Ishikawa (cell line): Measurements from ENCODE around the gene TSPAN14.

Experiments used
- CEBPB ChIP-seq: IDR thresholded peaks from 2 replicates; pipeline ENCODE4 v1.6.1; 2012
- CREB1 ChIP-seq: IDR thresholded peaks from 2 replicates; pipeline ENCODE4 v1.6.1; 2012; ENCODE audit warnings: low read depth
- EP300 ChIP-seq: IDR thresholded peaks from 2 replicates; pipeline ENCODE4 v1.6.1; 2012; ENCODE audit warnings: borderline replicate concordance
- FOXM1 ChIP-seq: IDR thresholded peaks from 2 replicates; pipeline ENCODE4 v1.6.1; 2012; ENCODE audit warnings: low read depth, borderline replicate concordance
- MAX ChIP-seq: IDR thresholded peaks from 2 replicates; pipeline ENCODE4 v1.6.1; 2012
- NFIC ChIP-seq: IDR thresholded peaks from 2 replicates; pipeline ENCODE4 v1.6.1; 2012
- RAD21 ChIP-seq: IDR thresholded peaks from 2 replicates; pipeline ENCODE4 v1.6.1; 2012; ENCODE audit warnings: low read depth
- REST ChIP-seq: IDR thresholded peaks from 2 replicates; pipeline ENCODE4 v1.6.1; 2012; ENCODE audit warnings: low read depth, mild to moderate bottlenecking
- TAF1 ChIP-seq: IDR thresholded peaks from 2 replicates; pipeline ENCODE4 v1.6.1; 2012; ENCODE audit warnings: low read depth, mild to moderate bottlenecking
- TCF12 ChIP-seq: IDR thresholded peaks from 2 replicates; pipeline ENCODE4 v1.6.1; 2012; ENCODE audit warnings: low read depth
- TEAD4 ChIP-seq: IDR thresholded peaks from 2 replicates; pipeline ENCODE4 v1.6.1; 2012
- USF1 ChIP-seq: IDR thresholded peaks from 2 replicates; pipeline ENCODE4 v1.6.1; 2012
- YY1 ChIP-seq: IDR thresholded peaks from 2 replicates; pipeline ENCODE4 v1.6.1; 2012; ENCODE audit warnings: low read depth
- ZBTB7A ChIP-seq: IDR thresholded peaks from 2 replicates; pipeline ENCODE4 v1.6.1; 2012; ENCODE audit warnings: low read depth

TSPAN14 gene

GRCh38 chr10:80421707-80422536 is 32.2 kb upstream of the TSPAN14 start:
- TF ChIP-seq USF1: no peak
- TF ChIP-seq ZBTB7A: no peak
- no peak for TF ChIP-seq TEAD4
- TF ChIP-seq EP300: no peak
- TF ChIP-seq TAF1: no peak

GRCh38 chr10:80425901-80426300 is 28.2 kb upstream of the TSPAN14 start:
- no peak for TF ChIP-seq EP300

GRCh38 chr10:80427541-80427940 is 26.6 kb upstream of the TSPAN14 start:
- TF ChIP-seq TCF12 (no peak), EP300 (no peak), YY1 (no peak), RAD21 (no peak)

- TF ChIP-seq EP300 (no peak), RAD21 (no peak), CEBPB (no peak), NFIC (peak; percentile 40; the same call in 1 of the 2 replicates), ZBTB7A (no peak), MAX (peak; percentile 33; the same call in 1 of the 2 replicates)
Observed at GRCh38 chr10:80429521-80429973, 24.6 kb upstream of the TSPAN14 start.

GRCh38 chr10:80433134-80433533 is 21.0 kb upstream of the TSPAN14 start:
- TF ChIP-seq USF1 (no peak), YY1 (no peak)

- no peak for TF ChIP-seq CREB1
- no peak for TF ChIP-seq RAD21
- no peak for TF ChIP-seq USF1
- TF ChIP-seq TCF12: no peak
- no peak for TF ChIP-seq EP300
- TF ChIP-seq CEBPB: no peak
- no peak for TF ChIP-seq TAF1
- TF ChIP-seq REST: no peak
- no peak for TF ChIP-seq FOXM1
Observed at GRCh38 chr10:80436446-80437098, 17.5 kb upstream of the TSPAN14 start.

- TF ChIP-seq FOXM1 (no peak), TEAD4 (no peak), REST (no peak), USF1 (no peak), TCF12 (no peak), CEBPB (no peak)
Observed at GRCh38 chr10:80437227-80437626, 16.9 kb upstream of the TSPAN14 start.
